Osteoblast (primary cell): ENCODE results near the gene TVP23C. TPM values are rescaled to one million over a fixed set of nuclear protein-coding genes. Genes with fewer than 3 reads are reported as not detected.
"Not testable (repeated sequence)": the region's sequence is repeated elsewhere in the genome, so short reads cannot be mapped to it uniquely, and the experiment has no call there.

ENCODE experiments used
- DNase-seq: peaks from one replicate; pipeline ENCODE4 v3.0.0; 2011; ENCODE audit warnings: low spot score, mixed read lengths; ENCODE audit not compliant: insufficient read length; ENCODE audit errors: missing footprints
- H2AFZ ChIP-seq: 2 replicates; pipeline ENCODE4 v1.6.0; 2011; ENCODE audit warnings: mild to moderate bottlenecking, low read length
- H3K27ac ChIP-seq: 2 replicates; pipeline ENCODE4 v1.5.1; 2011; ENCODE audit warnings: mild to moderate bottlenecking, low read depth, low read length, moderate library complexity
- H3K27me3 ChIP-seq: 2 replicates; pipeline ENCODE4 v1.6.0; 2012; ENCODE audit warnings: mild to moderate bottlenecking, control low read depth, inconsistent platforms, low read length, moderate library complexity; ENCODE audit not compliant: insufficient read depth
- H3K36me3 ChIP-seq: 2 replicates; pipeline ENCODE4 v1.5.1; 2011; ENCODE audit warnings: mild to moderate bottlenecking, low read length, control low read depth, moderate library complexity; ENCODE audit not compliant: insufficient read depth
- H3K4me1 ChIP-seq: 2 replicates; pipeline ENCODE4 v1.5.1; 2011; ENCODE audit warnings: mild to moderate bottlenecking, low read length, control low read depth, moderate library complexity; ENCODE audit not compliant: insufficient read depth
- H3K4me2 ChIP-seq: 2 replicates; pipeline ENCODE4 v1.6.0; 2011; ENCODE audit warnings: mild to moderate bottlenecking, low read length; ENCODE audit not compliant: insufficient read depth
- H3K4me3 ChIP-seq: fragments of 200-600 bp; sonication (generic); 3 replicates; pipeline ENCODE4 v1.5.1; 2012; ENCODE audit warnings: mild to moderate bottlenecking, low read length, inconsistent platforms; ENCODE audit not compliant: insufficient read depth
- H3K79me2 ChIP-seq: 2 replicates; pipeline ENCODE4 v1.6.0; 2012; ENCODE audit warnings: mild to moderate bottlenecking, low read length, control low read depth, inconsistent platforms; ENCODE audit not compliant: insufficient read depth
- H3K9me3 ChIP-seq: 2 replicates; pipeline ENCODE4 v1.5.1; 2011; ENCODE audit warnings: low read depth, low read length, control low read depth
- H4K20me1 ChIP-seq: 2 replicates; pipeline ENCODE4 v1.6.0; 2012; ENCODE audit warnings: mild to moderate bottlenecking, low read length, control low read depth; ENCODE audit not compliant: insufficient read depth
- total RNA-seq: library from RNA; depleted of rRNA; stranded (reverse); fragments of >200 nt; gene quantifications from 2 replicates; pipeline ENCODE4 v1.2.3, GENCODE V29; 2012
- TF ChIP-seq, protein P1 (sequence below): IDR thresholded peaks from 2 replicates; pipeline ENCODE4 v1.5.1; 2011; ENCODE audit warnings: mild to moderate bottlenecking, low read depth, low read length, moderate library complexity; ENCODE audit errors: extremely low read depth

TVP23C gene
- total RNA-seq, 1 donor: 38.4 TPM

DNA sequence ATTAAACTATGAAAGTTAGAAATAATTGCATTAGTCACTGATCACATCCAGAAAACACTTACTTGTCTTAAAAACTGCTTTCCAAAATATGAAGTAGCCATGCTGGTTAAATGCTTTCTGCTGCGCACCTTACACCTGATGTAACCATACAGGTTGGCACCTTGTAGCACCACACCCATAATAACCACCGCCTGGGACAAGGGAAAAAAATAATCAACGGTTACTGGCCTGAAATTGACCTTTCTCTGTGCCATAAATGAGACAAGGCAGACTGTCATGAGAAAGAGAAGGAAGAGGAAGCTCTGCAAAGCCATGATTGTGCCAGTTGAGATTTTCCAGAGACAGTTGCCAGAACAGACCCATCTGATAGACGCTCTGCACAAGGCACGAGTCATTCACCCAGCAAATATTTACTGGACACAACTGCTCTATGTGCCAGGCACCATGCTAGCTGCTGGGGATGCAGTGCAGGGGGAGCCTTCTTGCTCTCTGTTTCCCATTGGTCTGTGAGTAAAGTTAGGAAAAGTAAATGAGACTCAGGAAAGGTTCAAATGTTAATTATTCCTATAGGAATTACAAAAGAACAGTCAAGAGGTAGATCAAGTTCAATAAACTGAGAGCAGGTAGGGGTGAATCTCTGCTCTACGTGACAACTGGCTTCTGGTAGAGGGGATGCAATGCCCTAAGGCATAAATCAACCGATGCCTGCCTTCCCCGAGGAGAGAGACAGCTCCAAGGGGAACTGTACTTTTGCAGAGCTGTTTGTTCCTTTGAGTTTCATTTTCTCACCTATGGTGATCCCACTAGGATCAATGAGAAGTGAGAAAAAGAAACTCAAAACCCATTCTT is 22.7 kb downstream of the TVP23C start:
- H3K27me3 ChIP-seq, H3K27ac ChIP-seq, H3K79me2 ChIP-seq, H3K4me1 ChIP-seq, H2AFZ ChIP-seq, H3K4me2 ChIP-seq, H4K20me1 ChIP-seq, H3K4me3 ChIP-seq, H3K9me3 ChIP-seq, DNase-seq, H3K36me3 ChIP-seq: not testable (repeated sequence)

- not testable (repeated sequence) for H4K20me1 ChIP-seq, H3K4me1 ChIP-seq, DNase-seq, H3K4me3 ChIP-seq, H3K79me2 ChIP-seq, H3K27me3 ChIP-seq, H3K4me2 ChIP-seq, H3K27ac ChIP-seq, H3K36me3 ChIP-seq, H3K9me3 ChIP-seq, H2AFZ ChIP-seq
Observed at GRCh38 chr17:15533122-15533521, 30.2 kb downstream of the TVP23C start.

GRCh38 chr17:15526292-15527218 is 36.7 kb downstream of the TVP23C start:
- H4K20me1 ChIP-seq, H3K4me1 ChIP-seq, H3K27ac ChIP-seq, DNase-seq, H3K79me2 ChIP-seq, H3K4me3 ChIP-seq, H2AFZ ChIP-seq, H3K36me3 ChIP-seq, H3K9me3 ChIP-seq, H3K4me2 ChIP-seq, H3K27me3 ChIP-seq: not testable (repeated sequence)
- TF ChIP-seq, protein P1, sequence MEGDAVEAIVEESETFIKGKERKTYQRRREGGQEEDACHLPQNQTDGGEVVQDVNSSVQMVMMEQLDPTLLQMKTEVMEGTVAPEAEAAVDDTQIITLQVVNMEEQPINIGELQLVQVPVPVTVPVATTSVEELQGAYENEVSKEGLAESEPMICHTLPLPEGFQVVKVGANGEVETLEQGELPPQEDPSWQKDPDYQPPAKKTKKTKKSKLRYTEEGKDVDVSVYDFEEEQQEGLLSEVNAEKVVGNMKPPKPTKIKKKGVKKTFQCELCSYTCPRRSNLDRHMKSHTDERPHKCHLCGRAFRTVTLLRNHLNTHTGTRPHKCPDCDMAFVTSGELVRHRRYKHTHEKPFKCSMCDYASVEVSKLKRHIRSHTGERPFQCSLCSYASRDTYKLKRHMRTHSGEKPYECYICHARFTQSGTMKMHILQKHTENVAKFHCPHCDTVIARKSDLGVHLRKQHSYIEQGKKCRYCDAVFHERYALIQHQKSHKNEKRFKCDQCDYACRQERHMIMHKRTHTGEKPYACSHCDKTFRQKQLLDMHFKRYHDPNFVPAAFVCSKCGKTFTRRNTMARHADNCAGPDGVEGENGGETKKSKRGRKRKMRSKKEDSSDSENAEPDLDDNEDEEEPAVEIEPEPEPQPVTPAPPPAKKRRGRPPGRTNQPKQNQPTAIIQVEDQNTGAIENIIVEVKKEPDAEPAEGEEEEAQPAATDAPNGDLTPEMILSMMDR: peak; percentile 56

DNA sequence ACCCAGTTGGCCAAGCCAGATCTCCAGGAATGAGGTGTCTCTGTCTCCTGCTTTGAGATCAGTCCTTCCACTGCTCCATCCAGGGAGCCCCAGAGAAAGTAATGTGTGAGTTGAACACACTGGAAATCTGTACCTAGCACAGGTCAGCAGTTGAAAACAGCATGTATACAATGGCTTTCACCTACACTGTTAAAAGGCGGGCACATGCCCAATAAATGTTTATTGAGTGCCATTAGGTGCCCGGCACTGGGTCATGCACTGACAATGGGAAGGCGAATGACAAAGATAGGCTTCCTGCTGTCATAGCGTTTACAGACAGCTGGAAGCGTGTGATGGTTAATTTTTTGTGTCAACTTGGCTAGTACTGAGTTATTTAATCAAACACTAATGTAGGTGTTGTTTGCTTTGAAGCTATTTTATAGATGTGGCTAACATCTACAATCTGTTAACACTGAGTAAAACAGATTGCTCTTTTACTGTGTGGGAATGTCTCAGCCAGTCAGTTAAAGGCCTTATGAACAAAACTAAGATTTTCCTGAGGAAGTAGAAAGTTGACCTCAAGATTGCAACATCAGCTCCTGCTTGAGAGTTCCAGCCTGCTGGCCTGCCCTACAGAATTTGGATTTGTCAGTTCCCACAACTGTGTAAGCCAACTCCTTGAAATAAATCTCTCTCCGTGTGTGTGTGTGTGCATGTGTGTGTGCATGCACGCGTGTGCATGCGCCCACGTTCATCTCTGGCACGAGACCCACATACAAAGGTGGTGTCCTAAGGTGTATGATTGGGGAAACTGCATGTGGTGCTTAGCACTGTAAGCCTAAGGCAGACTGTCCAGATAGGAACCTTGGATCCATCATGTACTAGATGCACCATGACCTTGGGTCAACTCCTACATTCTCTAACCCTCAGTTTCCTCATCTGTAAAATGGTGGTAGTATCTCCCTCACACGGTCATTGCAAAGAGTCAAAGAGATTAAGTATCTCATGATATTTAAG is 38.0 kb downstream of the TVP23C start:
- H3K4me3 ChIP-seq, H4K20me1 ChIP-seq, DNase-seq, H3K36me3 ChIP-seq, H3K27me3 ChIP-seq, H3K79me2 ChIP-seq, H3K9me3 ChIP-seq, H3K27ac ChIP-seq, H3K4me1 ChIP-seq, H3K4me2 ChIP-seq, H2AFZ ChIP-seq: not testable (repeated sequence)

DNA sequence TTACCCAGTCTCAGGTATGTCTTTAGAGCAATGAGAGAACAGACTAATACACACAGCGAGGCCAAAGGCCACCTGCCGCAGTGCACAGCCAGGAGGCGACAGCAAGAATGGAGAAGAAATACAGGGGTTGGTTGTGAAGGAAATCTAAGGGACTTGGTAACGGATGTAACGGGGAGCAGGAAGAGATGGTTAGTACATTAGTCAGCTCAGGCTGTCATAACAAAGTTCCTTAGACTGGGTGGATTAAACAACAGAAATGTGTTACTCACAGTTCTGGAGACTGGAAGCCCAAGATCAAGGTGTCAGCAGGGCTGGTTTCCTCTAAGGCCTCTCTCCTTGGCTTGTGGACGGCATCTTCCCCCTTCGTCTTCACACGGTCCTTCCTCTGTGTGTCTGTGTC is 47.1 kb downstream of the TVP23C start:
- Histone ChIP-seq H3K36me3 (peaks cover 28% of the 10 kb centered on the region), H4K20me1 (no peaks in the 10 kb centered on the region), H3K27ac (peak overlapping the region; percentile 49), H3K79me2 (no peaks in the 10 kb centered on the region), H3K4me3 (no peak overlapping the region), H3K4me1 (peaks cover 27% of the 10 kb centered on the region), H3K4me2 (no peak overlapping the region), H3K9me3 (peaks cover 10% of the 10 kb centered on the region), H2AFZ (no peak overlapping the region), H3K27me3 (no peaks in the 10 kb centered on the region)
- peak; percentile 68 for DNase-seq
- TF ChIP-seq, protein P1: no peak
